A673 (cell line): ENCODE results near the gene MN1.

ENCODE experiments used
- CTCF ChIP-seq: fragments of 300-800, 200-600 bp; sonication (generic); conservative IDR thresholded peaks from 2 replicates; pipeline ENCODE4 v1.5.1; 2017; ENCODE audit warnings: low read depth, mild to moderate bottlenecking, antibody characterized with exemption, low read length, moderate library complexity, mixed read lengths
- EZH2 ChIP-seq: fragments of 200-600 bp; sonication (generic); IDR thresholded peaks from 2 replicates; pipeline ENCODE4 v1.6.1; 2017; ENCODE audit warnings: borderline replicate concordance, low read depth, mild to moderate bottlenecking, mixed read lengths, antibody characterized with exemption, low read length; ENCODE audit not compliant: poor library complexity, severe bottlenecking

GRCh38 chr22:27829620-27830019 is 28.1 kb upstream of the MN1 start:
- no peak for TF ChIP-seq CTCF
- no peak for TF ChIP-seq EZH2
